A549 treated with AZD2906 at 1 μM for 4 hours (cell line): Measurements from ENCODE around the gene GABPB1. TPM values are rescaled to one million over a fixed set of nuclear protein-coding genes. Genes with fewer than 3 reads are reported as not detected.

Source experiments
- total RNA-seq: library from RNA; stranded (reverse); fragments of 200-300 nt; extraction: Qiagen RNA extraction; gene quantifications from 5 replicates; pipeline ENCODE4 v1.2.3, GENCODE V29; 2022

GABPB1 gene
- total RNA-seq: 26.3 to 38.4 TPM (median 32.0 TPM) in 5 replicates

DNA sequence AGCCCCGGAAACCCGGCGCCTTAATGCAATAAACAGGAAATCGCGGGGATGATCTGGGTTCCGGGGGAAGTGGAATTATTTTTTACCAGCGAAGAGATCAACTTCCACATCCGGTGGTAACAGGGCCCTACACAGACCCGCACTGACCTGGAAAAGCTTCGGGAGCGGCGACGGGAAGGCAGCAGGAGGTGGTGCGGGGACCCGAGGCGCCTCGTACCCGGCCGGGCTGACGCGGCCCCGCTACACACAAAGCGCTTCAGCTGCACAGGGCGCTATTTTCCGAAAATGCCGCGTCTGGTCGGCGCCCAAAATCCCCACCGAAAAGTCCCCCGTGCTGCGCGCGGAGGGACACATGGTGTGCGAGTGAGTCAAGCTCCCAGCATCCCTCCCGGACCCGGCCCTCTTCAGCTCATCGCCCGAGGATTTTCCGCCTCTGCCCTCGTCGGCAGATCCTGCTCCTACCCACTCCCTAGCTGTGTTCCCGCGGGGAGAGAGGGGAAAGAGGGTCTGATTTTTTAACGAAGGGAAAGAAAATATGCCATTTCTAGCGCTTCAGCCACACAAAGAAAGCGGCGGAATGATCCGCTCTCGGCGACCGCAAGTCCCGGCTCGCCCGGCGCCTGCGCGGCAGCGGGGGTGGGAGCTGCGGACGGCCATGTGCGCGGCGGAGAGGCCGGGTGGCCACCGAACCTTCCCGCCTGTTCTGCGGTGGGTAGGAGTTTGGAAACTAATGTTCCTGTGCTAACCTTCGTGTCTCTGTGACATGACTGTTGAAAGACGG, at the start of gene GABPB1:
Gene GABPB1 (minus strand): TSS at position 361 of the 781 bp plus-strand sequence. CDS start 45,400 bp downstream, outside the sequence.

DNA sequence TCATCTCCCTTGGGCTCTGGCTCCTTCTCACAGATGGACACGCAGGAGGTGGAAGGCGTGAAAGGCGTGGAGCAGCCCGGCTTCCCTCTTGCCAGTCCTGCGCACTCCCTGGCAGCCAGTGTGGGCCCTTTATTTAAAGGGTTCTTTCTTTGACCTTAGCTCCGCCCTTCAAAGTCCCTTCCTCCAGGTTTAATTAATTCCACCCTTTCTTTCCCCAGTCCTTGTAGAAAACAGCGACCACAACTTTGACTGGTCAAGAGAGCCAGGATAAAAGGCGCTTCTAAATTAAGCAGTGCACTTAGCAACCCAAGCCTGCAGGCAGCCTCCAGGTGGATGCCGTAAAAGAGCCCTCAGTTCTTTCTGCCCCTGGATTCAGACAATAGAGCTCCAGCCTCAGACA, 89.4 kb downstream of the GABPB1 start, which contains the start of gene HDC:
Gene HDC (minus strand): TSS at position 107 of the 400 bp plus-strand sequence. CDS start 103 bp downstream, at position 4.

Other genes starting within 250 kb of the GABPB1 start
- gene ATP8B4, start 236.0 kb downstream of the GABPB1 start, total RNA-seq: 1.0 to 1.2 TPM (median 1.0 TPM) in 5 replicates
- 31.2 to 36.2 TPM (median 35.5 TPM) in 5 replicates for gene SLC27A2, start 173.0 kb downstream of the GABPB1 start, total RNA-seq
- 0.05 to 0.15 TPM (median 0.12 TPM) in 4 of 5 replicates, not detected in the other for gene HDC, start 89.5 kb downstream of the GABPB1 start, total RNA-seq
- gene USP8, start 69.2 kb upstream of the GABPB1 start, total RNA-seq: 34.4 to 54.4 TPM (median 37.5 TPM) in 5 replicates
- 0.17 TPM in 1 of 5 replicates, not detected in the others for gene USP50, start 191.5 kb upstream of the GABPB1 start, total RNA-seq